Prostate gland (tissue), 2 donors: ENCODE measurements around the gene YIF1A.

ENCODE experiments used
- CTCF ChIP-seq, 4 experiments: fragments of 200-600 bp in 2 of 4; fragments of 450-650 bp in 2 of 4; sonication (generic) in 2 of 4; IDR thresholded peaks; 1 replicate in 3 of 4; 2 replicates in 1 of 4; pipeline ENCODE4 v1.5.1; 2016 to 2019; ENCODE audit warnings: antibody characterized with exemption in 4 of 4, mild to moderate bottlenecking in 2 of 4, moderate library complexity in 2 of 4
- POLR2A ChIP-seq: fragments of 450-650 bp; IDR thresholded peaks from one replicate; pipeline ENCODE4 v1.6.1; 2016; ENCODE audit warnings: antibody characterized with exemption, mild to moderate bottlenecking
- POLR2AphosphoS5 ChIP-seq: sonication (generic); formaldehyde crosslinking; IDR thresholded peaks from one replicate; pipeline ENCODE4 v1.6.1; 2017; ENCODE audit warnings: antibody characterized with exemption

GRCh38 chr11:66311470-66311964, 22.6 kb upstream of the YIF1A start:
- TF ChIP-seq CTCF (IDR thresholded peaks at IDR 0.05) (no peak), POLR2AphosphoS5 (no peak), POLR2A (no peak)
